K562 (cell line): ENCODE results near the gene OXSR1. TPM values are rescaled to one million over a fixed set of nuclear protein-coding genes. Genes with fewer than 3 reads are reported as not detected.

Experiments used
- ATAC-seq: fragments of 200-7000 bp; cut with Tn5 transposase; 3 replicates; pipeline ENCODE4 v1.9.1; 2020; ENCODE audit warnings: moderate library complexity
- BruUV-seq: library from RNA; stranded (reverse); fragments of 400-500 nt; replicated peaks from 2 replicates; lab custom pipeline; 2021; lab: Mats Ljungman, UMichigan
- CTCF ChIA-PET: fragments of 300-600 bp; formaldehyde crosslinking; extraction: SDS; loops from one replicate; lab custom pipeline; 2021; ENCODE audit warnings: low intra/inter-chr PET ratio; lab: Yijun Ruan, JAX
- POLR2A ChIA-PET: fragments of 300-600, 350-650 bp; sonication (Branson Sonifier 250); formaldehyde crosslinking; extraction: SDS; loops from one replicate; lab custom pipeline; 2021; ENCODE audit warnings: antibody characterized with exemption, inconsistent platforms; lab: Yijun Ruan, JAX
- DNase-seq, 4 experiments: peaks; one replicate each; pipeline versions ENCODE4 v3.0.0 to v3.0.0-alpha.2; 2011 to 2018; ENCODE audit warnings: low spot score in 3 of 4, mixed read lengths in 3 of 4; ENCODE audit errors: extremely low read depth in 1 of 4
- FAIRE-seq: peaks from 2 replicates; lab custom pipeline; 2011; peaks lifted over from hg19 to GRCh38; lab: Jason Lieb, UNC
- H2AFZ ChIP-seq: 2 replicates; pipeline ENCODE4 v1.6.0; 2011; ENCODE audit warnings: low read depth, low read length, control low read depth, inconsistent platforms
- H3K27ac ChIP-seq: fragments of 200-600 bp; 3 replicates; pipeline ENCODE4 v1.8.0; 2011; ENCODE audit warnings: low read depth, mild to moderate bottlenecking, control low read depth, inconsistent platforms, low read length, moderate library complexity, mixed read lengths; ENCODE audit errors: extremely low read depth
- H3K27me3 ChIP-seq, 2 experiments: fragments of 300-600 bp in 1 of 2; 2 replicates in 1 of 2; 3 replicates in 1 of 2; pipeline versions ENCODE4 v1.6.0 to v1.8.0; 2011; ENCODE audit warnings: inconsistent platforms in 2 of 2, low read length in 2 of 2, mild to moderate bottlenecking in 1 of 2, mixed read lengths in 1 of 2, moderate library complexity in 1 of 2; ENCODE audit not compliant: control insufficient read depth in 2 of 2, insufficient read depth in 2 of 2
- H3K36me3 ChIP-seq: fragments of 300-600 bp; 3 replicates; pipeline ENCODE4 v1.8.0; 2011; ENCODE audit warnings: mild to moderate bottlenecking, low read length, inconsistent platforms; ENCODE audit not compliant: control insufficient read depth, insufficient read depth
- H3K4me1 ChIP-seq, 2 experiments: fragments of 200-600 bp in 1 of 2; replicated peaks in 1 of 2; 2 replicates in 1 of 2; 3 replicates in 1 of 2; pipeline versions ENCODE4 v1.5.1 to v1.8.0; 2011; ENCODE audit warnings: inconsistent platforms in 2 of 2, low read length in 2 of 2, mild to moderate bottlenecking in 1 of 2, mixed read lengths in 1 of 2, moderate library complexity in 1 of 2; ENCODE audit not compliant: control insufficient read depth in 2 of 2, insufficient read depth in 2 of 2
- H3K4me2 ChIP-seq: 2 replicates; pipeline ENCODE4 v1.6.1; 2011; ENCODE audit warnings: low read length, control low read depth, inconsistent platforms, mixed read lengths; ENCODE audit not compliant: insufficient read depth
- H3K4me3 ChIP-seq: fragments of 200-600 bp; sonication (generic), shearing (Covaris generic); 2 replicates; pipeline ENCODE4 v1.5.1; 2016; ENCODE audit warnings: control low read depth, inconsistent platforms
- H3K79me2 ChIP-seq: fragments of 200-600 bp; 3 replicates; pipeline ENCODE4 v1.8.0; 2011; ENCODE audit warnings: low read length, inconsistent platforms; ENCODE audit not compliant: control insufficient read depth, insufficient read depth
- H3K9ac ChIP-seq, 2 experiments: 2 replicates each; pipeline versions ENCODE4 v1.6.0 to v1.6.1; 2011; ENCODE audit warnings: low read depth in 2 of 2, low read length in 2 of 2, control low read depth in 1 of 2, inconsistent platforms in 1 of 2, mild to moderate bottlenecking in 1 of 2, mixed read lengths in 1 of 2; ENCODE audit not compliant: insufficient read depth in 1 of 2
- H3K9me1 ChIP-seq: one replicate; pipeline ENCODE4 v1.6.0; 2011; ENCODE audit warnings: inconsistent platforms, mild to moderate bottlenecking, low read length, moderate library complexity; ENCODE audit not compliant: control insufficient read depth, insufficient read depth
- H3K9me3 ChIP-seq: replicated peaks from 2 replicates; pipeline ENCODE4 v1.5.1; 2011; ENCODE audit warnings: low read depth, low read length, inconsistent platforms; ENCODE audit not compliant: control insufficient read depth, insufficient read depth
- H4K20me1 ChIP-seq: replicated peaks from 2 replicates; pipeline ENCODE4 v1.6.1; 2011; ENCODE audit warnings: low read length, inconsistent platforms, mixed read lengths; ENCODE audit not compliant: control insufficient read depth, insufficient read depth
- ETS1 ChIP-seq: conservative IDR thresholded peaks from 2 replicates; pipeline ENCODE4 v1.6.1; 2011; ENCODE audit warnings: low read depth, mild to moderate bottlenecking, low read length; ENCODE audit not compliant: control insufficient read depth
- IFI16 ChIP-seq: fragments of 250-450 bp; sonication (Bioruptor Pico); IDR thresholded peaks from 2 replicates; pipeline ENCODE4 v2.1.2; 2022; ENCODE audit warnings: mild to moderate bottlenecking, inconsistent platforms
- NCOR1 ChIP-seq: fragments of 450-650 bp; IDR thresholded peaks from 2 replicates; pipeline ENCODE4 v1.6.1; 2016; ENCODE audit warnings: mild to moderate bottlenecking, moderate library complexity
- NFYB ChIP-seq: IDR thresholded peaks from 2 replicates; pipeline ENCODE4 v1.6.1; 2011; ENCODE audit warnings: mild to moderate bottlenecking, moderate library complexity; ENCODE audit not compliant: insufficient read length; ENCODE audit errors: extremely low read depth
- NR2C2 ChIP-seq, 2 experiments: fragments of 200-800 bp in 1 of 2; sonication (Bioruptor generic) in 1 of 2; sonication (generic) in 1 of 2; formaldehyde crosslinking in 1 of 2; IDR thresholded peaks; 2 replicates each; pipeline versions ENCODE4 v1.6.1 to v1.8.0; 2016 to 2022; ENCODE audit warnings: mild to moderate bottlenecking in 1 of 2, missing compliant biosample characterization in 1 of 2, missing genetic modification characterization in 1 of 2, missing genetic modification reagents in 1 of 2
- RBM25 ChIP-seq: fragments of 200-400 bp; formaldehyde crosslinking; IDR thresholded peaks from 2 replicates; pipeline ENCODE4 v1.6.1; 2018; ENCODE audit warnings: low read length, low read depth, moderate library complexity; ENCODE audit not compliant: severe bottlenecking
- RCOR1 ChIP-seq, 2 experiments: IDR thresholded peaks; 2 replicates each; pipeline ENCODE4 v1.6.1; 2012; ENCODE audit warnings: low read depth in 2 of 2, low read length in 2 of 2, borderline replicate concordance in 1 of 2, improper control_type of control experiment in 1 of 2
- TEAD2 ChIP-seq: fragments of 450-650 bp; IDR thresholded peaks from 2 replicates; pipeline ENCODE4 v1.6.1; 2016; ENCODE audit warnings: missing genetic modification characterization, control low read depth, missing compliant biosample characterization
- YBX1 ChIP-seq: fragments of 450-650 bp; IDR thresholded peaks from 2 replicates; pipeline ENCODE4 v1.7.1; 2016; ENCODE audit warnings: mild to moderate bottlenecking
- ZBTB5 ChIP-seq: fragments of 450-650 bp; IDR thresholded peaks from 2 replicates; pipeline ENCODE4 v1.6.1; 2017; ENCODE audit warnings: antibody characterized with exemption
- ZNF609 ChIP-seq: sonication (generic); formaldehyde crosslinking; IDR thresholded peaks from 2 replicates; pipeline ENCODE4 v1.8.1; 2023; ENCODE audit warnings: missing genetic modification reagents, mild to moderate bottlenecking, borderline replicate concordance
- WGBS: fragments of 100-300 bp; shearing (Covaris generic); methylation state at CpG from one replicate; pipeline ENCODE4 v1.1.6; 2016; ENCODE audit warnings: low coverage, mixed read lengths; ENCODE audit not compliant: insufficient coverage; ENCODE audit errors: missing lambda C conversion rate; 5-methylcytosine and 5-hydroxymethylcytosine counted together
- in situ Hi-C: fragments of 300-500 bp; cut with MboI; formaldehyde crosslinking; loops from 4 replicates; pipeline ENCODE4 v1.15.0; 2018; ENCODE audit warnings: inconsistent platforms, mixed read lengths
- intact Hi-C: fragments of 100-400 bp; cut with micrococcal nuclease; formaldehyde crosslinking; loops from 2 replicates; pipeline ENCODE4 v1.14.2; 2022
- polyA plus RNA-seq, 8 experiments: library from polyadenylated mRNA; depleted of rRNA in 4 of 8; stranded (reverse) in 5 of 8; unstranded in 3 of 8; fragments of >200 nt; fragmentation: Nextera tagmentation in 2 of 8; fragmentation: Illumina TruSeq in 1 of 8; extraction: Ambion mirVana in 2 of 8; extraction: Trizol in 1 of 8; gene quantifications; 2 replicates each; pipeline versions ENCODE4 v1.2.1 to v1.2.3, GENCODE V29; 2011 to 2014; ENCODE audit warnings: inconsistent platforms in 1 of 8, missing spikeins in 1 of 8
- total RNA-seq, 7 experiments: library from RNA; depleted of rRNA in 6 of 7; stranded (reverse); fragments of >200 nt in 6 of 7; fragmentation: Illumina TruSeq in 2 of 7; extraction: Trizol in 2 of 7; gene quantifications; 2 replicates each; pipeline versions ENCODE4 v1.2.1 to v1.2.3, GENCODE V29; 2011 to 2021; ENCODE audit warnings: low replicate concordance in 1 of 7

The OXSR1 gene
- total and polyA plus RNA-seq, 9 of the 15 experiments (the other 6 are each of a cell fraction or from before 2014, with no cell fraction given) = 15.7 to 87.6 (median 48.7) TPM

GRCh38 chr3:38150780-38151528 is 14.4 kb upstream of the OXSR1 start:
- Histone ChIP-seq H3K9ac (no peak overlapping the region), H3K36me3 (no peaks in the 10 kb centered on the region), H2AFZ (peak overlapping the region; percentile 18; the same call in 1 of the 2 replicates), H3K79me2 (no peaks in the 10 kb centered on the region), H3K27ac (no peak overlapping the region), H3K4me3 (no peak overlapping the region), H3K4me1 (peaks cover 9 to 30% of the 10 kb centered on the region in 2 experiments), H3K27me3 (no peaks in the 10 kb centered on the region), H3K4me2 (no peak overlapping the region; the same call in 1 of the 2 replicates), H4K20me1 (no peaks in the 10 kb centered on the region), H3K9me3 (no peaks in the 10 kb centered on the region), H3K9me1 (no peaks in the 10 kb centered on the region)
- intact Hi-C loops (no loop called here), in situ Hi-C loops (no loop called here)
- ATAC-seq (peak; percentile 73), DNase-seq (peak in 3 of 4 experiments; percentile 44 to 67 (median 54)), FAIRE-seq (peak; percentile 26)
- ChIA-PET POLR2A (interaction anchor here (1.1 kb wide), 1 partner anchor 13 kb away, joined by 6 read pairs; no protein-coding TSS in a partner anchor), CTCF (no interaction called here)
- WGBS = 27% methylated on average over 3 of the region's 3 CpGs
- BruUV-seq = no TSS peak
- TF ChIP-seq ZNF609 (CRISPR knock-in tag) (no peak), YBX1 (no peak), ETS1 (no peak), ZBTB5 (no peak), TEAD2 (tag) (no peak), IFI16 (CRISPR knock-in tag) (no peak), NCOR1 (0 out of 2 replicates have a peak, but pooled peaks have one; percentile 18), NR2C2 (CRISPR knock-in tag; IDR thresholded peaks at IDR 0.05) (no peak), NR2C2 (tag; IDR thresholded peaks at IDR 0.05) (no peak), NFYB (peak; percentile 17), RBM25 (peak; percentile 67), RCOR1 (IDR thresholded peaks at IDR 0.05; ENCODE audit: borderline replicate concordance in 1 of 2, low read depth in 2 of 2, low read length in 2 of 2) (peak in 1 of 2 experiments; percentile 44; a peak in 1 of 4 replicates)
